ENCODE measurements around the gene PPP3CB. TPM values are rescaled to one million over a fixed set of nuclear protein-coding genes. Genes with fewer than 3 reads are reported as not detected.

The PPP3CB gene
- total RNA-seq, 1 donor from 2014 or later, result 18.5 TPM

DNA sequence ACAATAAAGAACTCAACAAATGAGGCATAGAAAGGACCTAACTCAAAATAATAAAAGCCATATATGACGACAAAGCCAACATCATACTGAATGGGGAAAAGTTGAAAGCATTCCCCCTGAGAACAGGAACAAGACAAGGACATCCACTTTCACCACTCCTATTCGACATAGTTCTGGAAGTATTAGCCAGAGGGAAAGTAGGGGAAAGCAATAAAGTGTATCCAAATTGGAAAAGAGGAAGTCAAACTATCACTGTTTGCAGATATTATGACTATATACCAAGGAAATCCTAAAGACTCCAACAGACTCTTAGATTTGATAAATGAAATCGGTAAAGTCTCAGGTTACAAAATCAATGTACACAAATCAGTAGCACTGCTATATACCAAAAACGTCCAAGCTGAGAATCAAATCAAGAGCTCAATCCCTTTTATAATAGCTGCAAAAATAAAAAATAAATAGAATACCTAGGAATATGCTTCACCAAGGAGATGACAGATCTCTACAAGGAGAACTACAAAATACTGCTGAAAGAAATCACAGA is 86.8 kb downstream of the PPP3CB start:
- Mint-ChIP-seq H3K36me3 (ENCODE audit: low read depth, unreplicated experiment) (no peaks in the 10 kb centered on the region), H3K27ac (ENCODE audit: unreplicated experiment) (no peak overlapping the region), H3K4me3 (ENCODE audit: unreplicated experiment) (no peak overlapping the region), H3K9me3 (ENCODE audit: unreplicated experiment) (no peaks in the 10 kb centered on the region), H3K4me1 (ENCODE audit: unreplicated experiment) (peaks cover 24% of the 10 kb centered on the region), H3K27me3 (ENCODE audit: unreplicated experiment) (no peaks in the 10 kb centered on the region)
- no peak for DNase-seq (ENCODE audit: low spot score)
- TF ChIP-seq, protein P1, sequence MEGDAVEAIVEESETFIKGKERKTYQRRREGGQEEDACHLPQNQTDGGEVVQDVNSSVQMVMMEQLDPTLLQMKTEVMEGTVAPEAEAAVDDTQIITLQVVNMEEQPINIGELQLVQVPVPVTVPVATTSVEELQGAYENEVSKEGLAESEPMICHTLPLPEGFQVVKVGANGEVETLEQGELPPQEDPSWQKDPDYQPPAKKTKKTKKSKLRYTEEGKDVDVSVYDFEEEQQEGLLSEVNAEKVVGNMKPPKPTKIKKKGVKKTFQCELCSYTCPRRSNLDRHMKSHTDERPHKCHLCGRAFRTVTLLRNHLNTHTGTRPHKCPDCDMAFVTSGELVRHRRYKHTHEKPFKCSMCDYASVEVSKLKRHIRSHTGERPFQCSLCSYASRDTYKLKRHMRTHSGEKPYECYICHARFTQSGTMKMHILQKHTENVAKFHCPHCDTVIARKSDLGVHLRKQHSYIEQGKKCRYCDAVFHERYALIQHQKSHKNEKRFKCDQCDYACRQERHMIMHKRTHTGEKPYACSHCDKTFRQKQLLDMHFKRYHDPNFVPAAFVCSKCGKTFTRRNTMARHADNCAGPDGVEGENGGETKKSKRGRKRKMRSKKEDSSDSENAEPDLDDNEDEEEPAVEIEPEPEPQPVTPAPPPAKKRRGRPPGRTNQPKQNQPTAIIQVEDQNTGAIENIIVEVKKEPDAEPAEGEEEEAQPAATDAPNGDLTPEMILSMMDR (IDR thresholded peaks at IDR 0.05; ENCODE audit: unreplicated experiment), result no peak

DNA sequence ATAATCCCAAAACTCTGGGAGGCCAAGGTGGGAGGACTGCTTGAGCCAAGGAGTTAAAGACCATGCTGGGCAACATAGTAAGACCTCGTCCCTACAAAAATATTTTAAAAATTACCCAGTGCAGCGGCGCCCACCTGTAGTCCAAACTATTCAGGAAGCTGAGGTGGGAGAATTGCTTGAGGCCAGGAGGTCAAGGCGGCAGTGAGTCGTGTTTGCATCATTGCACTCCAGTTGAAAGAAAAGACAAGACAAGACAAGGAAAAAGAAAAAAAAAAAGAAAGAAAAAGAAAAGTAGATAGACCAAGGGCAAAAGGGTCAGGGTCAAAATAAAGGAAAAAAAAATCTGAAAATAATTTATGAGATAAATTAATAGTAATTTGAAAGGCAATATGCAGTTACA is 87.8 kb downstream of the PPP3CB start:
- H3K27ac Mint-ChIP-seq (ENCODE audit: unreplicated experiment), result no peak overlapping the region
- H3K9me3 Mint-ChIP-seq (ENCODE audit: unreplicated experiment), result no peaks in the 10 kb centered on the region
- peaks cover 21% of the 10 kb centered on the region for H3K4me1 Mint-ChIP-seq (ENCODE audit: unreplicated experiment)
- DNase-seq (ENCODE audit: low spot score), result no peak
- TF ChIP-seq, protein P1 (IDR thresholded peaks at IDR 0.05; ENCODE audit: unreplicated experiment), result no peak
- no peaks in the 10 kb centered on the region for H3K36me3 Mint-ChIP-seq (ENCODE audit: low read depth, unreplicated experiment)
- no peak overlapping the region for H3K4me3 Mint-ChIP-seq (ENCODE audit: unreplicated experiment)
- no peaks in the 10 kb centered on the region for H3K27me3 Mint-ChIP-seq (ENCODE audit: unreplicated experiment)

DNA sequence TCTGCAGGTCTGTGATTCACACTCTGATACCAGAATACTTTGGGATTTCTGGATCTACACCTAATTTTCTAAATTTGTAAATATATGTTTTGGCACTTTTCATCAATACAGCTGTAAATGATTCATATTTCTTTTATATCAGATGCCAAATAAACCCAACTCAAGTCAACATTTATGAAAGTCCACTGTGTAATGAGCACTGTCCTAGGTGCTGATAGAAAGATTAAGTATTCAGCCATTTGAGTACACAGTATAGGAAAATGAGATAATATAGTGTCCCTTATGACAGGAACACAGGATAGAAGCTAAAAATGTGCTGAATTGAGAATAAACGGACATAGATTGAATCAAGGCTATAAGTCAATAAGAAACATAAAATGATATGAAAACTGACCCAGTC is 88.3 kb downstream of the PPP3CB start:
- H3K4me1 Mint-ChIP-seq (ENCODE audit: unreplicated experiment), result peaks cover 16% of the 10 kb centered on the region
- H3K27me3 Mint-ChIP-seq (ENCODE audit: unreplicated experiment), result no peaks in the 10 kb centered on the region
- H3K9me3 Mint-ChIP-seq (ENCODE audit: unreplicated experiment), result no peaks in the 10 kb centered on the region
- H3K4me3 Mint-ChIP-seq (ENCODE audit: unreplicated experiment), result no peak overlapping the region
- no peak overlapping the region for H3K27ac Mint-ChIP-seq (ENCODE audit: unreplicated experiment)
- no peak for DNase-seq (ENCODE audit: low spot score)
- TF ChIP-seq, protein P1 (IDR thresholded peaks at IDR 0.05; ENCODE audit: unreplicated experiment), result no peak
- no peaks in the 10 kb centered on the region for H3K36me3 Mint-ChIP-seq (ENCODE audit: low read depth, unreplicated experiment)

DNA sequence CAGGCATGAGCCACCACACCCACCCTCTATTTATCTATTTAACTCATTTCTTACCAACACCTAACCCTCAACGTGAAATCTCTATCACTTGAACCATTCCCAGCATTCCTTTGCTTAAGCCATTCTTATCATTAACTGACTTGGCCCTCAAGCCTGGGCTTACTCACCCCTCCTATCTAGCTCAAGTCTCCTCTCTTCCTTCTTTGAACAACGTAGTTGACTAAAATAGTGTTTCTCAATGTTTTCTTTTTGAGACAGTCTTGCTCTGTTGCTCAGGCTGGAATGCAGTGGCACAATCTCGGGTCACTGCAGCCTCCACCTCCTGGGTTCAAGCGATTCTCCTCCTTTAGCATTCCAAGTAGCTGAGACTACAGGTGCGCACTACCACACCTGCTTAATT is 89.0 kb downstream of the PPP3CB start:
- no peak overlapping the region for H3K4me3 Mint-ChIP-seq (ENCODE audit: unreplicated experiment)

DNA sequence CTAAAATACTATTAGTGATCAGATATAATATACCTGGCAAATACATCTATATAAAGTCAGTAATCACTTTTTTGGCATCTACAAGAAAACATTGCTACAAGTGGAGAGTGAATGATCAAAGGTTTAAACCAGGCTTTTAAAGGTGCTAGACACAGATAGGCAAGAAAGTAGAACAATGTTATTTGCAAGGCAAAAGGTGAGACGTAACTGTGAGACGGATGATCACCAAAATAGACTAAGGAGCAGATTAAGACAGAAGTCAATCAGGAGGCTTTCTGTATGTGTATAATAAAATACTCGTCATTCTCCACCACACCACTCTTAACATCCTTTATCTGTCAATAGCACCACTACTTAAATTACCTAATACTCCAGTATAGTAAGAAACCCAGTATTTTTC is 90.3 kb downstream of the PPP3CB start:
- H3K27me3 Mint-ChIP-seq (ENCODE audit: unreplicated experiment), result no peaks in the 10 kb centered on the region
- no peak for DNase-seq (ENCODE audit: low spot score)
- no peaks in the 10 kb centered on the region for H3K9me3 Mint-ChIP-seq (ENCODE audit: unreplicated experiment)
- TF ChIP-seq, protein P1 (IDR thresholded peaks at IDR 0.05; ENCODE audit: unreplicated experiment), result no peak
- peaks cover 10% of the 10 kb centered on the region for H3K4me1 Mint-ChIP-seq (ENCODE audit: unreplicated experiment)
- no peak overlapping the region for H3K4me3 Mint-ChIP-seq (ENCODE audit: unreplicated experiment)
- H3K27ac Mint-ChIP-seq (ENCODE audit: unreplicated experiment), result no peak overlapping the region
- no peaks in the 10 kb centered on the region for H3K36me3 Mint-ChIP-seq (ENCODE audit: low read depth, unreplicated experiment)

More for the DNA sequence above, 89.0 kb downstream of the PPP3CB start:
- H3K27me3 Mint-ChIP-seq (ENCODE audit: unreplicated experiment), result no peaks in the 10 kb centered on the region
- no peak for DNase-seq (ENCODE audit: low spot score)
- no peaks in the 10 kb centered on the region for H3K9me3 Mint-ChIP-seq (ENCODE audit: unreplicated experiment)
- TF ChIP-seq, protein P1 (IDR thresholded peaks at IDR 0.05; ENCODE audit: unreplicated experiment), result no peak
- no peak overlapping the region for H3K27ac Mint-ChIP-seq (ENCODE audit: unreplicated experiment)
- H3K4me1 Mint-ChIP-seq (ENCODE audit: unreplicated experiment), result peaks cover 14% of the 10 kb centered on the region
- no peaks in the 10 kb centered on the region for H3K36me3 Mint-ChIP-seq (ENCODE audit: low read depth, unreplicated experiment)

All from endothelial cell (in vitro differentiated cells).